Breast epithelium (tissue), 3 donors: ENCODE measurements around the gene RBM38.
"Not testable (repeated sequence)": the region's sequence is repeated elsewhere in the genome, so short reads cannot be mapped to it uniquely, and the experiment has no call there.

Experiments used
- CTCF ChIP-seq, 3 donors: fragments of 450-650 bp; IDR thresholded peaks; one replicate each; pipeline ENCODE4 v1.5.1; 2016 to 2017; ENCODE audit warnings: antibody characterized with exemption in 3 of 3, mild to moderate bottlenecking in 3 of 3, moderate library complexity in 3 of 3
- POLR2A ChIP-seq: fragments of 450-650 bp; IDR thresholded peaks from one replicate; pipeline ENCODE4 v1.6.1; 2016; ENCODE audit warnings: antibody characterized with exemption, mild to moderate bottlenecking, moderate library complexity
- POLR2AphosphoS5 ChIP-seq, 3 donors: sonication (generic); formaldehyde crosslinking; IDR thresholded peaks; one replicate each; pipeline ENCODE4 v1.6.1; 2017; ENCODE audit warnings: antibody characterized with exemption in 3 of 3

- not testable (repeated sequence) for TF ChIP-seq CTCF (IDR thresholded peaks at IDR 0.05); POLR2AphosphoS5 (IDR thresholded peaks at IDR 0.05); POLR2A
Measured at GRCh38 chr20:57350726-57351041, 40.5 kb upstream of the RBM38 start.
